Activated CD8-positive, alpha-beta memory T cell treated with anti-CD3 and anti-CD28 coated beads for 48 hours (primary cell): ENCODE measurements around the gene CLNK.

ENCODE experiments used
- DNase-seq, 3 experiments: peaks; one replicate each; pipeline ENCODE4 v3.0.0-alpha.2; 2020; ENCODE audit warnings: low read depth in 2 of 3, low spot score in 2 of 3

The CLNK gene

DNA sequence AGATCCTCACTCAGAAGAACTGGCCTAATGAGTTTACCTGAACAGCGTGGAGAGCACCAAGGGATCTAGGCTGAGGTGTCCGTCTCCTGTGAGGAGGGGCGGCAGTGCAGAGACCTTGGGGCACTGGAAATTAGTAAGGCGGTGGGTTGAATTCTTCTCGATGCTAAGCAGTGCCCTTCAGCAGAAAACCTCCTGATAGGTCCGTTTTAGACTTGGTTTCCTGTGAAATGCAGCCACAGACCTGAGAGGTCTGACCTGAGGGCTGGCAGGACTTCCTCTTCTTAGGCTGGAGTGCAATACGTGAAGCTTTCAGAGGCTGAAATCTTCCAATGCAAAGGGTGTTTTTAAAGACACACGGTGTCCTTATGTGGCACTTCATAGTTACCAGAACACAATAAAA, at the start of gene CLNK:
CLNK (minus strand) TSS at position 138 of the 400 bp plus-strand sequence. CDS start 16,899 bp downstream, outside the sequence.
- no peak for DNase-seq

- DNase-seq: no peak
Measured at GRCh38 chr4:10733481-10734062, 49.0 kb upstream of the CLNK start.

DNA sequence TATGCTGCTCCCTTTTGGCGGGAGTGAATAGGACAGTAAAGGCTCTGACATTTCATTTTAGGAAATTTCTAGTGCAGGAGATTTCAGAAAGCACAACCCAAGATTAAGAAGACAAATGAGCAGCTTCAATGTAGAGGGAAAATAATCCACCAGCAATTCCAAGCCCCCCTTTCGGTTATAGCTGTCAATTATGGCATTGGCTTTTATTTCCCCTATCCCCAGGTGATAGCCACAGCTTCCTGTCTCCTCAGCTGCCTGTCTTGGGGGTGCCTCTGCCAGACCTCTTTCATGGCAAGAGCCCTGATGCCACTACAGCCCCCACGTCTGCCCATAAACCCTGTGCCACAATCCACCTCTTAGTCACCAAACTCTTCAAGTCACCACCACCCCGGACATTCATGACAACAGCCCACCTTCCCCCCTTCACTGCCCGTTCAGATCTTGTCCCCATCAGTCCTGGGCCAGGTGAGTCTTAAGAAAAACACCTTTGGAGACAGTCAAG, 48.4 kb upstream of the CLNK start:
- no peak for DNase-seq

DNA sequence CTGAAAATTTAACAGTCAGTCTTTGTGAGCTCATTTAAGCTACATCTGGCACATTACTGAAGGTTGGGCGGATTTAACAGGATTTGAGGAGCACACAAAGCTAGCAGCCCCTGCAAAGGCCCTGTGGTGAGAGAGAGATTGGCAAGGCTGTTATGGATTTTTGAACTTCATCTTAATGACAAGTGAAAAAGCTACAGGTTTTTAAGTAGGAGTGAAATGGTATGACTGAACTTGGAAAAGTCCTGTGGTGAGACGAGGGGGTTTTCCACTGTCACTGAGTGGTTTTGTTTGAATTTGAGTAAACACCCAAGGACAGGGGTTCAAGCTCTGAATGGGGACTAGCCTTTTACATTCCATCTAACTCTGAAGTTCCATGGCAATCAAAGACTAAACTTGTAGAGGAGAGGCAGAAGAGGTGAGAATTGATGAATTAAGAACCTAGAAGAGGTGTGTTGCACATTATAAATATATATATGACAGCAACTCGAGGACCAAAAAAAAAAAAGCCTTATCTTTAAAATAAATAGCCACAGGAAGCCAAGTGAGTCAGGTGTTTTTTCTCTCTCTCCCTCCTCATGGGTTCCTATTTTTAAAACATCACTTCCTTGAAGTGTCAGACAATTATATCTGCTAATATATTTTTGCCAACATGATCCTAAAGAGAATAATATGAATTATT, 47.8 kb upstream of the CLNK start:
- no peak for DNase-seq

DNA sequence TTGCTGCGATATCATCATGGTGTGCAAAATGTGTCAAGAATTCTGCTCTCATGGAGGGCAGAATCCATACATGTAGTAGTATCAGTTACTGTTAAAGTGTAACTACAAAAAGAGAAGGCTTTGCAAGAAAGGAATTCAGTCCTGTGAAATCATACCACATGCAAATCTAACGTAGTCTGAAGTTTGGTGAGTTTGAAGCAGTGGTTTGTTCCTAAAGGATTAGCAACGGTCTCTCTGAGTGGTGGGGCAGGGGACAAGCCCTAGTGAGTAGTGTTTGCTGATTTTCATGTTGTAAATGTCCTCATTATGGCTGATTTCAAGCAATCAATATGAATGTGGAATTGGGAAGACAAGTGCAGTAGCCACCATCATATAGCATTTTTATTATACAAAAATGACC, 47.1 kb upstream of the CLNK start:
- DNase-seq: no peak

DNA sequence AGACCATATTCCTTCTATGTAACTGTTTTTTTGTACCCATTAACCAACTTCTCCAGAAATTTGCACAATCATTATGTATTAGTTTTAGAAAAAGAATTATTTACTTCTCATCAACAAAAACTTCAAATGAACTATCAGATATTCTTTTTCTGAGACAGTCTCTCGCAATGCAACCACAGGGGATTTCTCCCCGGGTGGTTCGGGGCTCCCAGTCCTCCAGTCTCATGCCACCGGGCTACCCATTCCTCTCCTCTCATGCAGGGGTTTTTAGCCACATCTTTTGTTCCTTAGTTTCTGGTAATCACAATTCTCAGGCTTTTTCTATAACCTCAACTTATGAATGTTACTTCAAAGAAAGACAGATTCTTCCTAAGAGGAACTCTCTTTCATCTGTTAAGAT, 46.6 kb upstream of the CLNK start:
- no peak for DNase-seq

GRCh38 chr4:10730590-10730989, 46.0 kb upstream of the CLNK start:
- no peak for DNase-seq

DNA sequence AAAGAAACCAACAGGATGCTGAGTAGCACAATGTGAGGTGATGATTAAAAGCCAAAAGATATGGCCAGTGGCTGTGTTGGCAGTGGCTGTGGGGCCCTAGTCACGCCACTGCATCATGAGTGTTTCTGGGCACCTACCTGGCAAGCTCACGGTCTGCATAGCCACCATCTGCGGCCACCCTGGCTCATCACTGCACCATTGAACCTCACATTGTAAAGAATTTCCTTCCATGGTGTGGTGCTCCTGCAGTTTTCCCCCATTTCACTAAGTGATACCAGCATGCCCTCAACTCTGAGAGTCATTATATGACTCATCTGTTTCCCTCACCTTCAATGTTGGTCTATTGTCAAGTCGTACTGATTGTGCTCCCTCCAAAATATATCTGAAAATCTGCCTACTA, 45.5 kb upstream of the CLNK start:
- DNase-seq: no peak

DNA sequence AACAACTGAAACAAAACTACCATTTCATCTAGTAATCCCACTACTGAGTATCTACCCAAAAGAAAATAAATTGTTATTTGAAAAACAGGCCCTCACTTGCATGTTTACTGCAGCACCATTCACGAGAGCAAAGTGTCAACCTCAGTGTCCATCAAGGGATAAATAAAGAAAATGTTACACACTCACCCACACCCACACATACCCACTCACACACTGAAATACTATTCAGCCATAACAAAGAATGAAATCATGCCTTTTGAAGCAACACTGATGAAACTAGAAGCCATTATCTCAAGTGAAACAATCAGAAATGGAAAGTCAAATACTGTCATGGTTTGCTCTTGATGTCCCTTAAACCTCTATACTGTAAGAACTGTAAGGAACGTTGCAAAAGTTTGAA, 44.8 kb upstream of the CLNK start:
- no peak for DNase-seq

DNA sequence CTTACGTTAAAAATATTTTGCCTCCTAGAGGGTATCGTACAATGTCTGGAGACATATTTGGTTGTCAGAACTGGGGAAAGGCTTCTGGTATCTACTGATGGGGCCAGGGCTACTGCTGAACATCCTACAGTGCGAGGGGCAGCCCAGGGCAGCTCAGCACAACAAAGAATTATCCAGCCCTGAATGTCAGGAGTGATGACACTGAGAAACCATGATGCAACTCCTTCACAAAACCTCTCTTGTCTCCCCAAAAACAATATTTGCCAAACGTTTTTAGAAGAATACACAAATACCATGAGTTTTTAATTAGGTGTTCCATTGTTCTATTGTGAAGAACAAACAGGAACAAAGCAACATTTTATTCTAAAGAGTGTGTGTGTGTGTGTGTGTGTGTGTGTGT, 43.4 kb upstream of the CLNK start:
- no peak for DNase-seq

DNA sequence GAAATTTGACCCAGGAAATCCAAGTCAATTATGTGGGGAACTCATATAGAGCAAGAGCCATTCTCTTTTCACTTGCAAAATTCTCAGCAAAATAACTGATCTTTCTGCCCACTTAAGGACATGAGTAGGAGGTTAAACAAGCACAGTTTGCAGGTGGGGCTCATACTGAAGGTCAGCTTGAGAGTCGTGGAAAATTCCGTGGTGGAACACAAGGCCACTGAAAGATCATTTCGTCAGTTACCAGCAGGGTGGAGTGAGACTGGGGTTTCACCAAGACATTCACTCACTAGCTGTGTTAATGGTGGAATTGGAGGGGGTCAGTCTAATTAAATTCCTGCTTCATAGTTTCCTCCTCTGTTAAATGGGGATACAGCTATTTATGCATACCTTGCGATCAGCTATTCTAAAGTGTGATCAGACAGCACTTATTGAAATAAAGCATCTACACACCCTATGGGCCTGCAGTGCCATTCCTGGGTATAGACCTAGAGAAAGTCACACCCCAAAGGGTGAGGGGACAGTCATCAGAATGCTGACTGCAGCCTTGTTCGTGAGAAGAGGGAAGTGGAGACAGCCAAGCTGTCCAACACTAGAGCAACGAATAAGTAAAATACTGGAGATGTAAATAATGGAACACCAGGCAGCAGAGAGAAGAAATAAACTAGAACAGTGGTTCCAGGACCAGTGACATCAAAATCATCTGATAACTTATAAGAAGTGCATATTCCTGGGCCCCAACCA, 42.7 kb upstream of the CLNK start:
- no peak for DNase-seq

- no peak for DNase-seq
Measured at GRCh38 chr4:10722957-10723356, 38.4 kb upstream of the CLNK start.

- DNase-seq: no peak
Measured at GRCh38 chr4:10721616-10722015, 37.0 kb upstream of the CLNK start.

DNA sequence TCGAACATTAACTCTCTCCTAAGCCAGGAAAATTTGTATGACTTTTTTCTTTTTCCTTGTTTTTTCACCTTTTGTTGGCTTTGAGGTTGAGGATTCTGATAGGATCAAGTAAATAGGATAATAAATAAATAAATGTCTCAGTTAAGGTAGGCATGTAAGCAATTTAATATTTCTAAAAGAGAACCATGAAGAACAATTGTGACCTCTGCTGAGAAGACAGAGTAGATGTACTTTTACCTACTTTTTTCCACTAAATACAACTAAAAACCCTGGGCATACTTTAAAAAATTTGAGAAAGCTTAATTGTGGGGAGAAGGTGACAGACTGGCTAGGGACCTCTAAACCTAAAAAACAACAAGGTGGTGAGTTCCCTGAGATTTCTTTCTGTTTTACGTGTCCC, 31.6 kb upstream of the CLNK start:
- no peak for DNase-seq

DNA sequence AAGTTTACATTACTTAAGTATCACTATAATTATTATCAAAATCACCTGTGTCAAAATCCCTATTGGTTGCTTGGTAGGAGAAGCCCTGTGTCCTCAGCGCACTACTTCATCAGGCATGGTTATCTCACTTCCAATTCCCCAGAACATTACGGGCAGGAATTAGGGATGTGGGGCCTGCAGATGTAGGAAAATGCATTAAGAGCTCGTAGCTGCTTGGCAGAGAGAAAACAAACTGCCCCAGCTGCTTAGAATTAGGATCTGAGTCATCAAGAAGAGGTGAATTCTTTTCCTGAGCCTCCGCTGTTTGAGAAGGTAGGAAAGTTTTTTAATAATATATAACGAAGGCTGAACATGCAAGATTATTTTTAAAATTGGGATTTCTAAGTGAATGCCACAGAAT, 31.1 kb upstream of the CLNK start:
- no peak for DNase-seq

DNA sequence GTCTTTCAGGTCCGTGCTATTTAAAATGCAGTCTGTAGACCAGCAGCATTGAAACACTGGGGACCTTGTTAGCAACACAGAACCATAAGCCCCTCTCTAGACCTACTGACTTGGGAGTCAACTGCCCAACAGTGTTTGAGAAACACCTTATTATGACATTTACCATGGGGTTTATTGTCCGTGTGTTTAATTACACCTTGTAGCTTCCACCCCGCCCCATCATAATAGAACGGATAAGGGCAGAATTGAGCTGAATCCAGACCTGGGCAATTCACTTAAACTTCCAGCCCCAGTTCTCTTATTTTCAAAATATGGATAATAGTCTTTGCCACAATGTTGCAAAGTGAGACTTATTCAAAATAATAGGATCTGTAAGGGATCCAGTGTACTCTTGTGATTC, 30.6 kb upstream of the CLNK start:
- no peak for DNase-seq

DNA sequence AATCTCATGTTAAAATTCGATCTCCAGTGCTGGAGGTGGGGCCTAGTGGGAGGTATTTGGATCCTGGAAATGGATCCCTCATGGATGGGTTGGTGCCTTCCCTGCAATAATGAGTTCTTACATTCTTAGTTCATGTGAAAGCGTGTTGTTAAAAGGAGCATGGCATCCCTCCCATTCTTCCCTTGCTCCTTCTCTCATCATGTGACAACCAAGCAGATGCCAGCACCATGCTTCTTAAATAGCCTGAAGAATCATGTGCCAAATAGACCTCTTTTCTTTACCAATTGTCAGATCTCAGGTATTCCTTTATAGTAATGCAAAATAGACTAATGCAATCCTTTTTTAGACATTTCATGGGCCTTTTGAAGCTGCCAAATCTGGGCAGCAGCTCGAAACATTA, 29.0 kb upstream of the CLNK start:
- DNase-seq: no peak

DNA sequence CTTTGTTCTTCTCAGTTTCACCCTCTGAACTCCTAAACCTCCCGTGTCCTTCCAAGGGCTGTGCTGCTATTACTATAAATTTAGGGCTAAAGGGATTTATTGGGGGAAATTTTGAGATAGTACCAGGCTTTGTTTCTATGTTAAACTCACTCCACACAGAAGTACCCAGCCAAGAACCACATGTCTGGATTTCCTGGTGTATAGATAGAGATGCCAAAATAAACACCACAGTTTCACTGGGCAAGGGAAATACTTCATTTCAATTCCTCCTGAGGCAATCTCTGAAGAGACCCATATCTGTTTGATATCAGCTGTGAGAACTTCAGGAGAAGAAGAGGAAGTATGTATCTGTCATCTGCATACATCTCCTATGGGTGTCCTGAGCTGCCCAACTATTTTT, 21.7 kb upstream of the CLNK start:
- no peak for DNase-seq

- DNase-seq: no peak
Measured at GRCh38 chr4:10704430-10704810, 19.9 kb upstream of the CLNK start.

- DNase-seq: no peak
Measured at GRCh38 chr4:10703766-10704429, 19.3 kb upstream of the CLNK start.

DNA sequence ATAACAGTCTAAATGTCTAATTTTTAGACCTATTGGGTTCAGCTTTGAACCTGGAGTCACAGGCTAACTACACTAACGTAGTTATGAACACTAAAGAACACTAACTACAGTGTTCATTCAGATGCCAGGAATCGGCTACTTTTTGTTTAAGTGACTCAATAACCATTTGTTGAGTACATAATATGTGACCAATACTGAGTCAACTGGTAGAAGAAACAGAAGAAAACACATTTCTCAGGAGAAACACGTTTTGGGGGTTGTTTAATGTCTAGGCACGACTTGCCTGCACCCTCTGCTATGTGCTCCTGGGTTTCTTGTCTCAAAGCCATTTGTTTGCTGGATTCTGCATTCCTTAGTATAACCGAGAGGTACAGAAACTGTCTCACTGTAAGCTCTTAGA, 18.6 kb upstream of the CLNK start:
- DNase-seq: no peak
